Right atrium auricular region (tissue), 2 donors: ENCODE measurements around the gene KRTAP5-10. TPM values are rescaled to one million over a fixed set of nuclear protein-coding genes. Genes with fewer than 3 reads are reported as not detected.
"Not testable (repeated sequence)": the region's sequence is repeated elsewhere in the genome, so short reads cannot be mapped to it uniquely, and the experiment has no call there.

Source experiments
- DNase-seq: peaks from one replicate; pipeline ENCODE4 v3.0.0-alpha.2; 2019; ENCODE audit warnings: low spot score
- H3K27ac ChIP-seq, 2 donors: fragments of 200-600 bp; sonication (generic); 1 replicate in 1 of 2; 2 replicates in 1 of 2; pipeline ENCODE4 v1.5.1; 2016 to 2019
- H3K27me3 ChIP-seq, 2 donors: fragments of 200-600 bp; sonication (generic); one replicate each; pipeline versions ENCODE4 v1.5.1 to v1.6.0; 2017 to 2019
- H3K36me3 ChIP-seq: fragments of 200-600 bp; sonication (generic); one replicate; pipeline ENCODE4 v1.5.1; 2016
- H3K4me1 ChIP-seq, 2 donors: fragments of 200-600 bp; sonication (generic); one replicate each; pipeline versions ENCODE4 v1.5.1 to v1.6.0; 2017 to 2019
- H3K4me3 ChIP-seq, 2 donors: fragments of 200-600 bp; sonication (generic); 1 replicate in 1 of 2; 2 replicates in 1 of 2; pipeline ENCODE4 v1.5.1; 2017 to 2019; ENCODE audit warnings: mild to moderate bottlenecking in 1 of 2, moderate library complexity in 1 of 2
- H3K9me3 ChIP-seq, 2 donors: fragments of 200-600 bp; sonication (generic); one replicate each; pipeline ENCODE4 v1.5.1; 2019
- total RNA-seq, 2 donors: library from RNA; depleted of rRNA; stranded (reverse); fragments of >200 nt; gene quantifications; one replicate each; pipeline ENCODE4 v1.1.0, GENCODE V29; 2016
- TF ChIP-seq, protein P1 (sequence below), 2 donors: fragments of 200-600 bp; sonication (generic); IDR thresholded peaks; one replicate each; pipeline ENCODE4 v1.5.1; 2019; ENCODE audit warnings: antibody characterized with exemption in 2 of 2

Gene KRTAP5-10, protein sequence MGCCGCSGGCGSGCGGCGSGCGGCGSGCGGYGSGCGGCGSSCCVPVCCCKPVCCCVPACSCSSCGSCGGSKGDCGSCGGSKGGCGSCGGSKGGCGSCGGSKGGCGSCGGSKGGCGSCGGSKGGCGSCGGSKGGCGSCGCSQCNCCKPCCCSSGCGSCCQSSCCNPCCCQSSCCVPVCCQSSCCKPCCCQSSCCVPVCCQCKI
- not detected for total RNA-seq

GRCh38 chr11:71565263-71565662, at the start of gene KRTAP5-10:
Gene KRTAP5-10 (plus strand): TSS chr11:71565563. CDS start chr11:71565588, 25 bp downstream.
- no peaks in the 10 kb centered on the region for H3K27me3 ChIP-seq
- no peak for DNase-seq
- H3K27ac ChIP-seq, result no peak within 1 kb of the TSS
- H3K9me3 ChIP-seq, result no peaks in the 10 kb centered on the region
- H3K4me3 ChIP-seq, result no peak within 1 kb of the TSS
- no peaks in the 10 kb centered on the region for H3K4me1 ChIP-seq
- H3K36me3 ChIP-seq, result no peaks in the 10 kb centered on the region
- TF ChIP-seq, protein P1, sequence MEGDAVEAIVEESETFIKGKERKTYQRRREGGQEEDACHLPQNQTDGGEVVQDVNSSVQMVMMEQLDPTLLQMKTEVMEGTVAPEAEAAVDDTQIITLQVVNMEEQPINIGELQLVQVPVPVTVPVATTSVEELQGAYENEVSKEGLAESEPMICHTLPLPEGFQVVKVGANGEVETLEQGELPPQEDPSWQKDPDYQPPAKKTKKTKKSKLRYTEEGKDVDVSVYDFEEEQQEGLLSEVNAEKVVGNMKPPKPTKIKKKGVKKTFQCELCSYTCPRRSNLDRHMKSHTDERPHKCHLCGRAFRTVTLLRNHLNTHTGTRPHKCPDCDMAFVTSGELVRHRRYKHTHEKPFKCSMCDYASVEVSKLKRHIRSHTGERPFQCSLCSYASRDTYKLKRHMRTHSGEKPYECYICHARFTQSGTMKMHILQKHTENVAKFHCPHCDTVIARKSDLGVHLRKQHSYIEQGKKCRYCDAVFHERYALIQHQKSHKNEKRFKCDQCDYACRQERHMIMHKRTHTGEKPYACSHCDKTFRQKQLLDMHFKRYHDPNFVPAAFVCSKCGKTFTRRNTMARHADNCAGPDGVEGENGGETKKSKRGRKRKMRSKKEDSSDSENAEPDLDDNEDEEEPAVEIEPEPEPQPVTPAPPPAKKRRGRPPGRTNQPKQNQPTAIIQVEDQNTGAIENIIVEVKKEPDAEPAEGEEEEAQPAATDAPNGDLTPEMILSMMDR (IDR thresholded peaks at IDR 0.05), result no peak

- Histone ChIP-seq H3K4me3 (no peak overlapping the region), H3K27ac (no peak overlapping the region), H3K36me3 (no peaks in the 10 kb centered on the region), H3K4me1 (no peaks in the 10 kb centered on the region), H3K9me3 (no peaks in the 10 kb centered on the region), H3K27me3 (no peaks in the 10 kb centered on the region)
- TF ChIP-seq, protein P1 (IDR thresholded peaks at IDR 0.05), result no peak
- DNase-seq, result no peak
Measured at GRCh38 chr11:71518506-71519471, 46.6 kb upstream of the KRTAP5-10 start.

DNA sequence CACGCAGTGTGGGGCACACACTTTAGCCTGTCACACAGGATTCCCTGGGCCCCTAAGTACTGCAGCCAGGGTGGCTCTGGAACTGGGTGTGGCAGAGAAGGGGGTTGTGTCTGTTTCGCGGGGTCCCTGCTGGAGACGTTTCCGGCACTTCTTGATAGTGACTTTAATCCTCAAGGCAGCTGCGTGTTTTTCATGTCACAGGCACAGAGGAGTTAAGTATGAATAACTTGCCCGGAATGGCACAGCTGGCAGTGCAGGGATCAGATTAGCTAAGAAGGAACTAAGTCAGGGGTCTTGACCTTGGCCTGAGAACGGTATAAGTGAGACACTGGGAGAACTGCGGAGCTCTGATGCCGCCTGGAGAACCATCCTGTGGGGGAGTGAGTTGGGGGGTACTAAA, 45.8 kb upstream of the KRTAP5-10 start:
- Histone ChIP-seq H3K4me1 (no peaks in the 10 kb centered on the region), H3K27ac (no peak overlapping the region), H3K36me3 (no peaks in the 10 kb centered on the region), H3K27me3 (no peaks in the 10 kb centered on the region), H3K9me3 (no peaks in the 10 kb centered on the region), H3K4me3 (no peak overlapping the region)
- DNase-seq, result no peak
- TF ChIP-seq, protein P1 (IDR thresholded peaks at IDR 0.05), result no peak

- Histone ChIP-seq H3K27me3 (no peaks in the 10 kb centered on the region), H3K4me1 (no peaks in the 10 kb centered on the region), H3K36me3 (no peaks in the 10 kb centered on the region), H3K4me3 (no peak overlapping the region), H3K9me3 (no peaks in the 10 kb centered on the region), H3K27ac (no peak overlapping the region)
- no peak for DNase-seq
- TF ChIP-seq, protein P1 (IDR thresholded peaks at IDR 0.05), result no peak
Measured at GRCh38 chr11:71525188-71525937, 40.0 kb upstream of the KRTAP5-10 start.

DNA sequence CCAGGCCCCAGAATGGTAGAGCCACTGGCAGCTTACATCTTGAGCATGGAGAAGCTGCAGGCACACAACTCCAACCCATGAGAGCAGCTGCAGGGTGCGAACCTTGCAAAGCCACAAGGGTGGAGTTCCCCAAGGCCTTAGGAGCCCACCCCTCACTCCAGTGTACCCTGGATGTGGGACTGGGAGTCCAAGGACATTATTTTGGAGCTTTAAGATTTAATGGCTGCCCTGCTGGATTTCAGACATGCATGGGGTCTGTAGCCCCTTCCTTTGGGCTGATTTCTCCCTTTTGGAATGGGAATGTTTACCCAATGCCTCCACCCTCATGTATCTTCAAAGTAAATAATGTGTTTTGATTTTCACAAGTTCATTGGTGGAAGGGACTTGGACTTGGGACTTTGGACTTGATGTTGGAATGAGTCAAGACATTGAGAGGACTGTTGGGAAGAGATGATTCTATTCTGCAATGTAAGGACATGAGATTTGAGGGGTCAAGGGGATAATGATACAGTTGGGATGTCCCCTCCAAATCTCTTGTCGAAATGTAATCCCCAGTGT, 39.3 kb upstream of the KRTAP5-10 start:
- H3K27ac ChIP-seq, result no peak overlapping the region
- H3K36me3 ChIP-seq, result no peaks in the 10 kb centered on the region
- H3K9me3 ChIP-seq, result no peaks in the 10 kb centered on the region
- no peaks in the 10 kb centered on the region for H3K4me1 ChIP-seq
- TF ChIP-seq, protein P1 (IDR thresholded peaks at IDR 0.05), result no peak
- H3K4me3 ChIP-seq, result no peak overlapping the region
- no peaks in the 10 kb centered on the region for H3K27me3 ChIP-seq
- peak; percentile 13 for DNase-seq

GRCh38 chr11:71526796-71527575, 38.4 kb upstream of the KRTAP5-10 start, which contains the start of gene KRTAP5-7:
Gene KRTAP5-7 (plus strand): TSS chr11:71527267. CDS start chr11:71527301, 34 bp downstream.
- H3K27ac ChIP-seq, H3K9me3 ChIP-seq: not testable (repeated sequence)

More at GRCh38 chr11:71526796-71527575, 38.4 kb upstream of the KRTAP5-10 start, which contains the start of gene KRTAP5-7:
- not testable (repeated sequence) for H3K27me3 ChIP-seq, H3K4me3 ChIP-seq, H3K4me1 ChIP-seq, H3K36me3 ChIP-seq
- DNase-seq, result peak; percentile 9
